ENCODE measurements around the gene TMPRSS6.
A peak's percentile ranks its signal among the peaks of the same experiment; 100 is the strongest.

Gene TMPRSS6

GRCh38 chr22:37063431-37064420 lies 45.8 kb downstream of the TMPRSS6 start:
- DNase-seq: peak; percentile 82

- no peak for DNase-seq
Measured at GRCh38 chr22:37062702-37063381, 46.7 kb downstream of the TMPRSS6 start.

- no peak for DNase-seq
Measured at GRCh38 chr22:37062376-37062675, 47.2 kb downstream of the TMPRSS6 start.

- DNase-seq: no peak
Measured at GRCh38 chr22:37061611-37062375, 47.7 kb downstream of the TMPRSS6 start.

GRCh38 chr22:37060801-37061610 lies 48.5 kb downstream of the TMPRSS6 start:
- peak; percentile 71 for DNase-seq

- DNase-seq: no peak
Measured at GRCh38 chr22:37059876-37060449, 49.5 kb downstream of the TMPRSS6 start.

- DNase-seq: no peak
Measured at GRCh38 chr22:37058917-37059701, 50.4 kb downstream of the TMPRSS6 start.

- no peak for DNase-seq
Measured at GRCh38 chr22:37057796-37058510, 51.6 kb downstream of the TMPRSS6 start.

GRCh38 chr22:37057226-37057625 lies 52.3 kb downstream of the TMPRSS6 start:
- DNase-seq: no peak

GRCh38 chr22:37056246-37056645 lies 53.3 kb downstream of the TMPRSS6 start:
- no peak for DNase-seq

GRCh38 chr22:37054600-37055365 lies 54.7 kb downstream of the TMPRSS6 start:
- no peak for DNase-seq

GRCh38 chr22:37054056-37054395 lies 55.5 kb downstream of the TMPRSS6 start:
- peak; percentile 56 for DNase-seq

GRCh38 chr22:37053310-37054055 lies 56.0 kb downstream of the TMPRSS6 start:
- no peak for DNase-seq

- no peak for DNase-seq
Measured at GRCh38 chr22:37052386-37053309, 56.9 kb downstream of the TMPRSS6 start.

- peak; percentile 57 for DNase-seq
Measured at GRCh38 chr22:37051391-37052385, 57.8 kb downstream of the TMPRSS6 start, which contains the start of gene KCTD17. Gene KCTD17 (plus strand): TSS chr22:37051742. CDS start chr22:37051761, 19 bp downstream.

GRCh38 chr22:37050913-37051312 lies 58.6 kb downstream of the TMPRSS6 start:
- DNase-seq: no peak

- DNase-seq: no peak
Measured at GRCh38 chr22:37049224-37049623, 60.3 kb downstream of the TMPRSS6 start.
